HG03159 (cell line): ENCODE results near the gene APOBEC3A.
"Not testable (repeated sequence)": the region's sequence is repeated elsewhere in the genome, so short reads cannot be mapped to it uniquely, and the experiment has no call there.

Experiments
- ATAC-seq: cut with Tn5 transposase; IDR thresholded peaks from one replicate; pipeline ENCODE4 v1.9.1; 2021; ENCODE audit warnings: mild to moderate bottlenecking, moderate library complexity; ENCODE audit not compliant: unreplicated experiment

APOBEC3A gene

DNA sequence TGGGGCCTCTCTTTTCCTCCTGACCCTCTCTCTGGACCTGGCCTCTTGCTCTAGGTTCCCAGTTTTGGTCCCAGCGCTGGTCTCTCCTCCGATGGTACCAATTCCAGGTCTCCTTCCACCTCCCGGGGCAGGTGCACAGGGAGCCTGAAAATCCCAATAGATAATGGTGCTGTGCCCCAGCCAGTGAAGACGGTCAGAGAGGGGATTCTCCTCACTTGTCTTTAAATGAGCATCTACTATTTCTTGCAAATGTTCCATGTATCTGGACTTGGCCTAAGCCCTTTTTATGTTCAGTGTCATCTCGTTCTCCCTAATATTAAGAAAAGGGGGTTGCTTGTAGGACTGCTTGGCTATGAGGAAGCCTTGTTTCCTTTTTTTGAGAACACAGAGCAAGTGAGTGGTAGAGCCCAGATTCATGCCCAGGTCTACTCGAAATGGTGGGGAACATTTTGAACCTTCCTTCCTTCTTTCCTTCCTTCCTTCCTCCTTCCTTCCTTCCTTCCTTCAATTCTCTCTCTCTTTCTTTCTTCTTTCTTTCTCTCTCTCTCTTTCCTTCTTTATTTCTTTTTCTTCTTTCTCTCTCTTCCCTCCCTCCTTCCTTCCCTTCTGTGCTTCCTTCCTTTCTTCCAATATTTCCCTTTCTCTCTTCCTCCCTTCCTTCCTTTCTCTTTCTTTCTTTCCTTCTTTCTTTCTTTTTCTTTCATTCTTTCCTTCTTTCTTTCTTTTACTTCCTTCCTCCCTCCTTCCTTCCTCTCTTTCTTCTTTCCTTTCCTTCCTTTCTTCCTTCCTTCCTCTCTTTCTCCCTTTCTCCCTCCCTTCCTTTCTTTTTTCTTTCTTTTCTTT, 620 bp downstream of the APOBEC3A start:
- no peak for ATAC-seq

DNA sequence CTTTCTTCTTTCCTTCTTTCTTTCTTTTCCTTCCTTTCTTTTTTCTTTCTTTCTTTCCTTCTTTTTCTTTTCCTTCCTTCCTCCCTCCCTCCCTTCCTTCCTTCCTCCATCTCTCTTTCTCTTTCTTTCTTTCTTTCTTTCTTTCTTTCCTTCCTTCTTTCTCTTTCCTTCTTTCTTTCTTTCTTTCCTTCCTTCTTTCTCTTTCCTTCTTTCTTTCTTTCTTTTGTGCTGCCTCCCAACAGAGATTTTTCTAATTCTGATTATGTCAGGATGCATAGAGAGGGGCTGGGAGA, 1.2 kb downstream of the APOBEC3A start:
- not testable (repeated sequence) for ATAC-seq

DNA sequence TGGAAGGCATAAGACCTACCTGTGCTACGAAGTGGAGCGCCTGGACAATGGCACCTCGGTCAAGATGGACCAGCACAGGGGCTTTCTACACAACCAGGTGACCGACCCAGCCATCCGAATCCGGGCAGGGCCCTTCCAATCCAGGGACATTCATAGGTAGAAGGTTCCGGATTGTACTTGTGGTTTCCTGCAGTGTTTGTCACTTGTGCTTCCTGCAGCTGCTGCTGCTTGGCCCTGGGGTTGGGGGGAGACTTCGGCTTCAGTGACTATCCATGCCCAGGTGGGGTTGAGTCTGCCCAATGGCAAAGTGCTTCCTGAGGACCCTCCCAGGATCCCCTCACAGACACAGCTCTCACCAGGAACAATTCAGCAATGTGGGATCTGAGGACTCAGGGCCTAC, 2.2 kb downstream of the APOBEC3A start:
- no peak for ATAC-seq

DNA sequence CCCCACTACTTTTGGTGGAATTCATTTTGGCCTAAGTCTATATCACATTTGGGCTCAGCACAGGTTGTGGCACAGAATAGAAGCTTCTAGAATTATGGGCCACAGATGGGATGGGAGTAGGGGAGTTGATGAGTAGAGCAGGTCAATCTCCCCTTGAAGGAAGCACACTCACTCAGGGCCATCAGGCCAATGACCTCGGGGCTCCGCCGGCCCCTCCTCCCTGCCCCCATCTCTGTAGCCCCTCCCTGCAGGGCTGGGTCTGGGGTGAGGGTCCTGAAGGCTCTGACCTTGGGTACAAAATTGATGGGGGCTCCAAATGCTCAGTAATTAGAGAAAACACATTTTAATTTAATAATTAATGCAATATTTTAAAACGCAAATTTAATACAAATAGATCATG, 3.3 kb downstream of the APOBEC3A start:
- ATAC-seq: not testable (repeated sequence)

DNA sequence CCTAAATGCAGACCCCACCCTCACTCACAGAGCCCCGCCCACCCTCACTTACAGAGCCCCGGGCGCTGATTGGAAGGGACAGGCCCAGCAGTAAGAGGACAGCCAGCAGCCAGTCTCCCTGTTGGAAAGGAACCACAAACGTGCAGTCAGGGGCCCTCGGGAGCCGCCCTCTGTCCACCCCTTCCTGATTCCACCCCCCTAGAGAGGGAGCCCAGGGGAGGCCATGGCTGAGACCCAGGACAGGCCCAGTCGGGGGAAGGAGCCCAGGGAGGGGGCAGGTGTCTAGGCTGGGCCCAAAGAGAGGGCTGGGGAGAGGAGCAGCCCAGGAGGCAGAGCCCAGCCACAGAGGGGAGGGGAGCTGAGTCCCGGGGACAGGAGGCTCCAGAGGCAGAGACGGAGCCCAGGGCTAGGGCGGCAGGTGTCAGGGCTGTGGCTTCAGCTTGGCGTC, 5.9 kb downstream of the APOBEC3A start:
- not testable (repeated sequence) for ATAC-seq

DNA sequence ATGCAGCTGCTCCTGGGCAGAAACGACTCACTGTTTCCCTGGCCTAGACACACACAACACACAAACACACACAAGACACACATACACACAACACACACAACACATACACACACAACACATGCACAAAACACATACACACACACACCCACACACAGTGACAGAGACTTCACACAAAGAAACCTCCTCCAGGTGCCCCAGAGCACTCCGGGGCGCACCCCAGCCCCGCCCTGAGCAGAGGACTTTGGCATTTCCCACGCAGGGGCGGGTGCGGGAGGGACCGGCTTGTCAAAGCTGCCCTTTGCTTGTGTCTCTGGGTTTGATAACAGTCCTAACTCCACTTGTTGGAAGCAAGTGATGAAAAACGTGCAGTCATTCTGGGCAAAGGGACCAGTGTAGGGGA, 6.5 kb downstream of the APOBEC3A start:
- ATAC-seq: no peak

DNA sequence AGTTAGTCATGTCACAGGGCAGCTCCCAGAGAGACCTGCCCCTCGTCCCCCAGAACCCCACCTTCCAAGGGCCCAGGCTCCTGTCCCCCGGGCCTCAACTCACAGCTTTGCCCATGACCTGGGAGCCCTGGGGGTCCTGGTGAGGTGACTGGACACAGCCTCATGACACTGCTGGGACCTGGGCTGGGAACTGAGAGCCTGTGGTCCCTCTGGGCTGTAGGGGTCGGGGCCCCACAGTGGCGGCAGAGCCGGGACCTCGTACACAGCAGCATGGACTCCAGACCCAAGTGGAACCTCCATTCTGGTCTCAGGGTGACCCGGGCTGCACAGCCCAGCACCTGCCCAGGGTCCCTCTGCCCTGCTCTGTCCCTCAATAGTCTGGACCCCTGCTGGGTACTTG, 6.9 kb downstream of the APOBEC3A start:
- no peak for ATAC-seq

DNA sequence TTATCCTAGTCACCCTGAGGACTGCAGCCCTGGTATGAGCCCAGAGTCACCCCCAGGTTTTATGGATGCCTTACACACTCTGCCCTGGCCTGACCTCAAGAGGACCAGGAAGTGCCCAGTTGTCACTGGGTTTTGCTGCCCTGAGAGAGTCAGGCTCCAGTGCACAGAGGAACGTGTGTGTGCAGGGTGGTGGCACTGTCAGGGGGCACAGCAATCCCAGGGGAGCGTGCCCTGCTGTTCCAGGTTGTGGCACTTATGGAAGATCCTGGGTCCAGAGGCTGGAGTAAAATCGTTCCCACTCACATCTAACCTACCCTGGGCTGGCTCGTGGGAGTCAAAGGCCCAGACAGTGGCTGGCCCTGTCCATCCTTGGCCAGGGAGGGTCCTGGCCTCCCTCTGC, 7.6 kb downstream of the APOBEC3A start:
- no peak for ATAC-seq

DNA sequence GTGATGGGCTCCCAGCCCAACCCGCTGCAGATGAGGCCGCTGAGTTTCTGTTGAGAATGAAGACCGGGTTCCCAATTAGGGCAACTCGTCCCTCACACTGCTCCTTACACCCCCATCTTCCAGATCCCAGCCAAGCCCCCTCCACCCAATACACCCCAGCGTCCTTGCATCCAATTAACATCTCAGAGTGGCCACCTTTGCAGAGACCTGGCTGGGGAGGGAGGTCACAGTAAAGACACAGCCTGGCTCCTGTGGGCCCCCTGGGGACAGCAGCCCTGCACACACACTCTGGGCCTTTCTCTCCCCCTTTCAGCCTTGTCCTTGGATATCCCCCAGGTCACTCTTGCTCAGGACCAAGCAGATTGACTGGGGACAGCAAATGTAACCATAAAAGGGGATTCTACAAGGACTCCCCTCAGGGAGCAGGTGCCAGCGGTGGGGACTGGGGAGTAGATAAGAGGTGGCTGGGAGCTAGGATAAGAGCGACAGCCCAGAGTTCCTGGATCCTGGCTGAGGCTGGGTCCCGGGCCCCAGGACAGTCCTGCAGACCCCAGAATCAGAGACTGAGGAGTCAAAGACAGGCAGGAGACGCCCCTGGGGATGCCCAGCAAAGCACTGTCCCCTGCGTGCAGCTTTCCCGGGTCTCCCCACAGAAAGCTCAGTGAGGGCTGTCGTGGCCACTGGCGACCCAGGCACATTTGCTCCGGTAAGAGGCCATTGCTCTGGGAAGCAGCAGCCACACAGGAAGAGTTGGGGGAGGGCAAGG, 8.4 kb downstream of the APOBEC3A start:
- no peak for ATAC-seq

DNA sequence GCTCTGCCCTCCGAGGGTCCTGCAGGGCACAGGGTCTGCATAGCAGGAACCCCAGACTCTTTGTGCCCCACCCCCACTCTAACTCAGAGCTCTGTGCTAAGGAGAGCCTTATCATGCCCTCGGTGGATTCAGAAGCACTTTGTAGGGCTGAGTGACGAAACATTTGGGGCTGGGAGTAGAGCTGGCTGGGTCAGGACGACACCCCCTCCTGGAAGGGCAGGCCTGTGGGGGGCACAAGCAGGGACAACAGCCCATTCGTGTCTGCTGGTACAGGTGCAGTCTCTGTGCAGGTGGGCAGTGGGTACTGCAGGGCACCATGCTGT, 8.9 kb downstream of the APOBEC3A start:
- ATAC-seq: no peak

DNA sequence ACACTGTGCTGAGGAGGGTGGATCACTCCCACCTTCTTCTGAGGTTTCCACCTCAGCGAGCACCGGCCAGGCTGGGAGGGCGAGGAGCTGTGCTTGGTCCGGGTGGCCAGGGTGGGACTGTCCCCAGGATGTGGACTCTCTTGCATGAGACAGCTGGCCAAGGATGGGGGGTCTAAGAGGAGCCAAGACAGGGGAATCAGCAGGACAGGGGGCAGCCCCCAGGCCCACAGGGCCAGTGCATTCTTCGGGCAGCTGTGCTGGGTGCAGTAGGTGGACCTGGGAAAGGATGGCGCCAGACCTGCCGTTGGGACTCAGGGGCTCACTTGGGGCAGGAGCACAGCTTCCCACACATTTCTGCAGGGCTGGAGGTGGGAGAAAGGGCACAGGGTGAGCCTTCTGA, 9.5 kb downstream of the APOBEC3A start:
- no peak for ATAC-seq

DNA sequence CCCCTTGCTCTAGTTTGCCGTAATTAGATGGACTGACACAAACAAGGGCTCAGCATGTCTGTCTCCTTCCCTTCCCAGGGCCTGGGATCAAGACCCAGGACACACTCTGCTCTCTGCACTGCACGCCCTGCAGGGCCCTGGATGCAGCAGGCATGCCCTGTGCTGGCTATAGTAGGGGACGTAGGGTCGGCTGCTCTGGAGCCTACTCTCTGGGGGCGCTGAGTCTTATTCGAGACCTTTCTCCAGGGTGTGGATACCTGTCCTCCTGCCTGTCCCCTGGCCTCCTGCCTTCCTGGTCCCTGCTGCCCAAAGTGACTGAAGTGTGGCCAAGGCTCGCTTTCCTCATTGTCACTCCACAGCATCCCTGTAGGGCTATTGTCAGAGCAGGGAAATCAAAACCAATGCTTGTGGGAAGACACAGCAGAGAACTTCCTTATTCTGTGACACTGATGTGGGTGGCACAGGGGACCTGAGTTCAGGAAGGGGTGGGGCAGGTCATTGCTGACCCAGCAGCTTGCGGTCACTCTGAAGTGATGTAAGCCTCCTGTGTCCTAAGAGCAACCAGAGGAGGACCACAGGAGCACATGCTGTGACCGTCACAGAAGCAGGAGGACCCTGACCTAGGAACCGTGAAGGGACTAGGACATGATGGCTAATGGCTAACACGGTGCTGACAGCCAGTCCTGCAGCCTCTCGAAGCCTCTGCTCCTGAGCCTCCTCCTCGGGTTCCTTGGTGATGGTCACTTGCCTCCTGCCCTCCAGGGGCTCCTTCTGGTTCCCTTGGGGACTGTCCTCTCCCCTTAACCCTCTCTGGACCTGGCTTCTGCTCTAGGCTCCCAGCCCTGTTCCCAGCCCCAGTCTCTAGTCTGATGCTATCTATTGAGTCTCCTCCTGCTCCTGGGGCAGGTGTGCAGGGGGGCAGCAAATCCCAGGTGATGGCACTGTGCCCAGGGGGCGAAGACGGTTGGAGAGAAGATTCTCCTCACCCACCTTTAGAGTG, 10.3 kb downstream of the APOBEC3A start:
- no peak for ATAC-seq

DNA sequence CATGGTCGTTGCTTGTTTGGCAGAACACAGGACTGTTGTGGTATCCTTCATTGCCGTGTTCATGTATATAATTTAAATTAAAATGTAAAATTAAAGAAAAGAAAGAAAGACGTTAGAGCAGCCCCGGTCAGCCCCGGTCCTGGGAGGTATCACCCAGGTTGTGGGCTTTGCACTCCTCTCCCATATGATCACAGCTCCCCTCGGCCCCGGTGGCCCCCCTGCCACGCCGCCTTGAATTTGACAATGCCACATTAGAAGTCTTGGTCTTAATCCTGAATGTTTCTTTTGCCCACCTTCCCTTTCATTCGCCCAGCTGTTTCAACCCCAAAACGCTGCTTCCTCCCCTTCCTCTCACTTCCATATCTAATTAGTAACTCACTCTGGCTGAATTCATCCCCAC, 11.4 kb downstream of the APOBEC3A start:
- ATAC-seq: no peak

DNA sequence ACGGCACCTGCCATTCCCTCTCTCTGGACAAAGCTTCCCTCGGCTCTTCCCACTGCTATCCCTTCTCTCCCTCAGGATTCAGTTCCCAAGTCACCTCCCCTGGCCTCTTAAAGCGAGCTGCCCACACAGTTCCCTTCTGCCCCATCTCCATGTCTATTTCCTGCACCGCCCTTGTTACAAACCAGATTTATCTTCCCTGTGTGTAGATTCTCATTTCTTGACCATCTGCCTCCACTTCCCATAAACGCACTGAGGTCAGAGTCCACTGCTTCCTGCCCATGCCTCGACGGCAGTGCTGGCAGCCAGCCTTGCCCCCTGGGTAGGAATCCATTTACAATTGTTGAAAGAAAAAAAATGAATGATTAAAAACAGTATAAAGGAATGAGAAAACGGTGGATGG, 13.1 kb downstream of the APOBEC3A start:
- ATAC-seq: no peak

DNA sequence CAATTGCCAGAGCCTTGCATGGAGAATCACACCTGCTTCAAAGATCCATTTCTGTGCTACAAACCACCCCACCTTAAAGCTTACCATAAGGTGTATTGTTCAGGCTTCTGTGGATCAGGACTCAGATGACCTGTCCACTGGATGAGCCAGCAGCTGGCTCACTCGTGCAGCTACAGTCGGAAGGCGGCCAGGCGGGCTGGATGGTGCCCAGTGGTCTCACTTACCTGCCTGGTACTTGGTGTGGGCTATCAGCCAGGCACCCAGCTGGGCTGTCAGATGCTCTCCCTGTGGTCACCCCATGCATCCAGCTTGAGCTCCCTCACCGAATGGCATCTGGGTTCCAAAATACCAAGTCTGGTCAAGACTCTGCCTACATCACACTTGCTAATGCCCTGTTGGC, 13.8 kb downstream of the APOBEC3A start:
- ATAC-seq: no peak

DNA sequence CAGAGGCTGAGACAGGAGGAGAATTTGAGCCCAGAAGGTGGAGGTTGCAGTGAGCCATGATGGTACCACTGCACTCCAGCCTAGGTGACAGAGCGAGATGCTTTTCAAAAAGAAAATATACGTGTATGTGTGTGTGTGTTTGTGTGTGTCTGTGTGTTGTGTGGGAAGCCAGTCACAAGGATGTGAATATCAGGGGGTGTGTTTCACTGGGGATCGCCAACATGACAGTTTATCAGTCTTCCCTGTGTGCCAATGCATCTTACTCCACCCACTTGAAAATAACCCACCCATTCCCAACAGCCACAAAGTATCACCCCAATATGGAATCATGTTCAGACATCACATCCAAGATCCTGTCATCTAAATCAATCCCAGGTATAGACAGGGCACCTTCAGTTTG, 14.4 kb downstream of the APOBEC3A start:
- ATAC-seq: no peak

DNA sequence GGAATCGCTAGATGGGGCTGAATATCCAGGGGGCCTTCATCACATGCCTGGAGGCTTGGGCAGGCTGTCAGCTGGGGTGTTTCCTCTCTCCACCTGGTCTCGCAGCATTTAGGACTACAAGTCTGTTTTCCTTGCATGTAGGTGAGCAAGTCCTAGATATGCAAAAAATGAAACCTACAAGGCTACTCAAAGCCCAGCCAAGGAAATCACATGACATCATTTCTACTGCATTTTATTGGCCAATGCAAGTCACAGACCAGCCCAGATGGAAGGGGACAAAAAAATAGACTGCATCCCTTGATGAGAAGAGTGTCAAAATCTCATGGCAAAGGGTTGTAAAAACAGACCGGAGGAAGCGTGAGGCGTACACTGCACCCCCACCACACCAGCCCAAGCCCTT, 15.1 kb downstream of the APOBEC3A start:
- no peak for ATAC-seq

DNA sequence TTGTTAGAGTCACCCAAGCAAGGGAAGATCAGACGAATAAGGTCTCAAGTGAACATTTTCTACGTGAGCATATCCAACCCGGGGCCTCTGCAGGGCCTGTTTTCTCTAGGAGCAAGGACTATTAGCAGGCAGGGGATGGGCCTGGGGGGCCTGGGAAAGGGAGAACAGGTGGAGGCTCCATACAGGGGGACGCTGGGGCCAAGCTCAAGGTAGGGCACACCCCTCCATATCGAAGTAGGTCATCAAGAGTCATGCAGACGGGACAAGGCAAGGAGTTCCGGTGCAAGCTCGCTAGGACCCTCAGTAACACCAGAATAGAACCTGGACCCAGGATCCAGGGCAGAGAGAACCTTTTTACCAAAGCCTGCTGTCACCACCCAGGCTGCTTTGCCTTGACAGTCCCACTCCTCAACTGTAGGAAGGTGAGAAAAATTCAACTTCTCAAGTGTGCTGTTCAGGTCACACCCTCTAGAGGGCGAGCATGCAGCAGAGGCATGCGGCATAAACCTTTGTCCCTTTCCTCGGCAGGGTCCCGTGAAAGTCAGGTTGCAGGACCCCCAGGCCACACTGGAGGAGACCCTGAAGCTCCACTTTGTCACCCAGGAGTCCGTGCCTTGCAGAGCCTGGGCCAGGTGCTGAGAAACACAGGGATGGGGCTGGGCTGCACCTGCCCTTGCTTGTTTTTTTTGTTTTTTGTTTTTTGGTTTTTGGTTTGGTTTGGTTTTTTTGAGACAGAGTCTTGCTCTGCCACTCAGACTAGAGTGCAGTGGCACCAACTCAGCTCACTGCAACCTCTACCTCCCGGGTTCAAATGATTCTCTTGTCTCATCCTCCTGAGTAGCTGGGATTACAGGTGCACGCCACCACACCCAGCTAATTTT, 16.1 kb downstream of the APOBEC3A start:
- ATAC-seq: no peak

DNA sequence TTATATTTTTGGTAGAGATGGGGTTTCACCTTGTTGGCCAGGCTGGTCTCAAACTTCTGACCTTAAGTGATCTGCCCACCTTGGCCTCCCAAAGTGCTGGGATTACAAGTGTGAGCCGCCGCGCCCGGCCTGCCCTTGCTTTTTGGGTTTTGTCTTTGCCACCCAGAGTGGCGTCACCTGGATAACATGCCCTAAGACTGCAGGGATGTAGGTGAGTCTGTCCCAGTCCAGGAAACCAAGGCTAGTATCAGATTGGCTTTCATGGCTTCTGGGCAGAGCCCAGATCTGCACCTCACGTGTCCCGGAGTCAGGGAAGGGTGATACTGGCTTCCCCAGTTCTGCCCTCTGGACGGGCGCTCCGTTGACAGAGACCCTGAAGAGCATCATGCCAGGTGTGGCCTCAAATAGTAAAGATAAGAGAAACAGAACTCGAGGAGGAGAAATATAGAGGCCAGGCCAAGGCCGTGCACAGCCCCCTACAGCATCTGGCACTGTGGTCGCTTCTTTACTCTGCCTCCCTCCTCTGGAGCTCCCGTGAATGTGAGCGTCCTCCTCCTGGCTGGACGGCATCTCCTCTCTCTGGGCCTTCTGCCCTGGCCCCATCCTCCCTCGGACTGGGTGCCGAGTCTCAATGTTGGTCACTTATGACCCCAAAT, 16.9 kb downstream of the APOBEC3A start:
- no peak for ATAC-seq

DNA sequence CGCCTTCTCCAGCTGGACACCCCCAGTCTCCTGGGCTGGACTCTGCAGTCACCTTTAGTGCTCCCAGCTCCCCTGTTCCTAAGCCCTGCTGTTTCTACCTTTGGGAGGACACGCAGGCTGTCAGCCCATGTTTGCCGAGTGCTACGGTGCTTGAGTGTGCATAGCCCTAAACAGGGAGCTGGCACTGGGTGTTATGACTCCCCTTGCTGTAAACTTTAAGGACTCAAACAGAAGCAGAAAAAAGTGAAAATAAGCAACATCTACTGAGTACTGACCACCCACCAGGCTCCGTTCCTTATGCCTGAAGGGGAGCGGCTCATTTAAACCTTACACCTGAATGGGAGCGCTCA, 17.4 kb downstream of the APOBEC3A start:
- no peak for ATAC-seq
